HepG2 (cell line): ENCODE data around the gene ODC1. TPM values are rescaled to one million over a fixed set of nuclear protein-coding genes. Genes with fewer than 3 reads are reported as not detected.

ENCODE experiments used
- MYC ChIP-seq: sonication (generic); formaldehyde crosslinking; IDR thresholded peaks from 2 replicates; pipeline ENCODE4 v1.9.0; 2021; ENCODE audit warnings: missing genetic modification reagents, borderline replicate concordance
- NFRKB ChIP-seq: fragments of 450-650 bp; IDR thresholded peaks from 2 replicates; pipeline ENCODE4 v1.6.1; 2017
- ONECUT2 ChIP-seq: sonication (generic); formaldehyde crosslinking; IDR thresholded peaks from 2 replicates; pipeline ENCODE4 v1.4.0; 2020; ENCODE audit warnings: missing genetic modification reagents
- RBAK ChIP-seq: sonication (generic); formaldehyde crosslinking; IDR thresholded peaks from 2 replicates; pipeline ENCODE4 v1.5.1; 2020; ENCODE audit warnings: mild to moderate bottlenecking, missing genetic modification reagents
- SP5 ChIP-seq: IDR thresholded peaks from 2 replicates; pipeline ENCODE4 v1.6.1; 2016; ENCODE audit warnings: low read depth, borderline replicate concordance
- TARDBP ChIP-seq: sonication (generic); formaldehyde crosslinking; IDR thresholded peaks from 2 replicates; pipeline ENCODE4 v1.8.0; 2022; ENCODE audit warnings: mild to moderate bottlenecking, missing genetic modification reagents
- YEATS2 ChIP-seq: sonication (generic); formaldehyde crosslinking; IDR thresholded peaks from 2 replicates; pipeline ENCODE4 v1.4.0; 2020; ENCODE audit warnings: missing genetic modification reagents, borderline replicate concordance
- ZFP1 ChIP-seq: IDR thresholded peaks from 2 replicates; pipeline ENCODE4 v1.6.1; 2016
- ZNF207 ChIP-seq: fragments of 450-650 bp; IDR thresholded peaks from 2 replicates; pipeline ENCODE4 v1.6.1; 2016; ENCODE audit warnings: antibody characterized with exemption, borderline replicate concordance
- ZNF501 ChIP-seq: sonication (generic); formaldehyde crosslinking; IDR thresholded peaks from 2 replicates; pipeline ENCODE4 v1.5.1; 2020; ENCODE audit warnings: mild to moderate bottlenecking, moderate library complexity, missing genetic modification reagents
- ZNF619 ChIP-seq: sonication (generic); formaldehyde crosslinking; IDR thresholded peaks from 2 replicates; pipeline ENCODE4 v1.4.0; 2020; ENCODE audit warnings: mild to moderate bottlenecking, missing genetic modification reagents
- ZNF747 ChIP-seq: sonication (generic); formaldehyde crosslinking; IDR thresholded peaks from 2 replicates; pipeline ENCODE4 v1.8.1; 2023; ENCODE audit warnings: missing genetic modification reagents, mild to moderate bottlenecking, borderline replicate concordance
- ZNF792 ChIP-seq: IDR thresholded peaks from 2 replicates; pipeline ENCODE4 v1.6.1; 2016
- polyA plus RNA-seq, 8 experiments: library from polyadenylated mRNA; depleted of rRNA in 3 of 8; stranded (reverse) in 7 of 8; unstranded in 1 of 8; fragments of >200 nt; fragmentation: Illumina TruSeq in 4 of 8; extraction: Trizol in 4 of 8; gene quantifications; 2 replicates each; pipeline versions ENCODE4 v1.2.1 to v1.2.3, GENCODE V29; 2011 to 2016; ENCODE audit warnings: low read depth in 4 of 8, missing spikeins in 1 of 8, mixed read lengths in 1 of 8; ENCODE audit not compliant: insufficient read depth in 1 of 8
- total RNA-seq, 5 experiments: library from RNA; depleted of rRNA; stranded (reverse); fragments of >200 nt; fragmentation: Illumina TruSeq; extraction: Trizol; gene quantifications; 2 replicates each; pipeline ENCODE4 v1.2.3, GENCODE V29; 2016; ENCODE audit warnings: low read depth in 1 of 5
- TF ChIP-seq, protein P1 (sequence below): sonication (generic); formaldehyde crosslinking; IDR thresholded peaks from 2 replicates; pipeline ENCODE4 v1.8.0; 2022; ENCODE audit warnings: mild to moderate bottlenecking, missing genetic modification reagents; ENCODE audit not compliant: insufficient replicate concordance
- TF ChIP-seq, protein P2 (sequence below), 2 experiments: fragments of 450-650 bp in 1 of 2; sonication (generic) in 1 of 2; formaldehyde crosslinking in 1 of 2; IDR thresholded peaks; 2 replicates each; pipeline versions ENCODE4 v1.6.1 to v1.8.0; 2016 to 2022; ENCODE audit warnings: antibody characterized with exemption in 1 of 2, mild to moderate bottlenecking in 1 of 2, missing genetic modification reagents in 1 of 2
- TF ChIP-seq, protein P3 (sequence below): sonication (generic); formaldehyde crosslinking; IDR thresholded peaks from 2 replicates; pipeline ENCODE4 v1.9.0; 2022; ENCODE audit warnings: low read depth, missing genetic modification reagents

ODC1 gene
- total and polyA plus RNA-seq, 2 of the 13 experiments (the other 11 are each of a cell fraction or from before 2014, with no cell fraction given) = 142 to 371 TPM

DNA sequence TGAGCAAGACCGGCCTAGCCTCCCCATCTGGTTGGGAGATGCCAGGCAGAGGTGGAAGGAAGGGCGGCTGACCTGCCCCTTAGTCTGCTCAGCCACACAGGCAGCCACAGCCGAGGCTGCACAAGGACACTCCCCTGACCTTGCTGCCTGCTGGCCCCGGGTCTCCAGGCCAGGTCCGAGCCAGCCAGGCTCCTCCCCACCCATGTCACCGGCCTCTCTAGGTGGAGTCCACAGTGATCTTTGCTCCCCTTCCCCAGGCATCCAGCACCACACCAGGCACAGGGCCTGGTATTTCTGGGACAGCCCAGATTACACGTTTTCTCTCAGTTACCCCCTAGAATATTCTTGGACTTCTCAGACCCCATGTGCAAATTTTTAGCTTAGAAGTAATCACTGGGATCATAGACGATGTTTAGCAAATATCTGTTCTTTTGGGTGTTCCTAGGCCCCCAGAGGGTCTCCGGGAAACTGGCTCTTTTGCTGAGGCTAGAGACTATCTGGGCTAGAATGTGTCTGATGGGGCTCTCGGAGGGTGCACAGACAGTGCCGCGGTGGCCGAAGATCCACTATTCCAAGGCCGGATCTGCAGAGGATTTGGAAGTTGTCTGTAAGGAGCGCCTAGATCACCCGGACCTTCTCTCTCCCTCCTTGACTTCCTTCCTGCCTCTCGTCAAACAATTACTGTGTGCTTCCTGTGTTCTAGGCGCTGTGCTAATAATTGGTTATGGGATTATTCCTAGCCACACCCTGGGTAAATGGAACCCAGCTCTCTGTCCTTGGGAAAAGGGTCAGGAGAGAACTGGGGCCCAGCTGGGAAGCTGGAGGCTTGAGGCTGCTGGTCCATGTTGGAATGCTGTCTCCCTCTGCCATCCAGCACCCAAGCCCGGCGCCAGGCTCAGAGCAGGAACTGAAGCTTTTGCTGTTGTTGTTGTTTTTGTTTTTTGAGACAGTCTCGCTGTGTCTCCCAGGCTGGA is 46.9 kb downstream of the ODC1 start (continued):
- TF ChIP-seq, protein P1, sequence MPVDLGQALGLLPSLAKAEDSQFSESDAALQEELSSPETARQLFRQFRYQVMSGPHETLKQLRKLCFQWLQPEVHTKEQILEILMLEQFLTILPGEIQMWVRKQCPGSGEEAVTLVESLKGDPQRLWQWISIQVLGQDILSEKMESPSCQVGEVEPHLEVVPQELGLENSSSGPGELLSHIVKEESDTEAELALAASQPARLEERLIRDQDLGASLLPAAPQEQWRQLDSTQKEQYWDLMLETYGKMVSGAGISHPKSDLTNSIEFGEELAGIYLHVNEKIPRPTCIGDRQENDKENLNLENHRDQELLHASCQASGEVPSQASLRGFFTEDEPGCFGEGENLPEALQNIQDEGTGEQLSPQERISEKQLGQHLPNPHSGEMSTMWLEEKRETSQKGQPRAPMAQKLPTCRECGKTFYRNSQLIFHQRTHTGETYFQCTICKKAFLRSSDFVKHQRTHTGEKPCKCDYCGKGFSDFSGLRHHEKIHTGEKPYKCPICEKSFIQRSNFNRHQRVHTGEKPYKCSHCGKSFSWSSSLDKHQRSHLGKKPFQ (CRISPR knock-in tag) = peak; percentile 7
- TF ChIP-seq ONECUT2 (CRISPR knock-in tag) (0 out of 2 replicates have a peak, but pooled peaks have one; percentile 1), YEATS2 (CRISPR knock-in tag) (peak; percentile 27; the same call in 1 of the 2 replicates), ZNF207 (no peak), MYC (CRISPR knock-in tag) (peak; percentile 79; the same call in 1 of the 2 replicates), ZNF619 (peak; percentile 91), ZFP1 (no peak), ZNF792 (CRISPR knock-in tag) (peak; percentile 46; the same call in 1 of the 2 replicates), NFRKB (no peak), RBAK (CRISPR knock-in tag) (no peak), ZNF747 (CRISPR knock-in tag) (no peak), SP5 (peak; percentile 88), ZNF501 (CRISPR knock-in tag) (peak; percentile 88), TARDBP (CRISPR knock-in tag) (peak; percentile 65; the same call in 1 of the 2 replicates)
- TF ChIP-seq, protein P2, sequence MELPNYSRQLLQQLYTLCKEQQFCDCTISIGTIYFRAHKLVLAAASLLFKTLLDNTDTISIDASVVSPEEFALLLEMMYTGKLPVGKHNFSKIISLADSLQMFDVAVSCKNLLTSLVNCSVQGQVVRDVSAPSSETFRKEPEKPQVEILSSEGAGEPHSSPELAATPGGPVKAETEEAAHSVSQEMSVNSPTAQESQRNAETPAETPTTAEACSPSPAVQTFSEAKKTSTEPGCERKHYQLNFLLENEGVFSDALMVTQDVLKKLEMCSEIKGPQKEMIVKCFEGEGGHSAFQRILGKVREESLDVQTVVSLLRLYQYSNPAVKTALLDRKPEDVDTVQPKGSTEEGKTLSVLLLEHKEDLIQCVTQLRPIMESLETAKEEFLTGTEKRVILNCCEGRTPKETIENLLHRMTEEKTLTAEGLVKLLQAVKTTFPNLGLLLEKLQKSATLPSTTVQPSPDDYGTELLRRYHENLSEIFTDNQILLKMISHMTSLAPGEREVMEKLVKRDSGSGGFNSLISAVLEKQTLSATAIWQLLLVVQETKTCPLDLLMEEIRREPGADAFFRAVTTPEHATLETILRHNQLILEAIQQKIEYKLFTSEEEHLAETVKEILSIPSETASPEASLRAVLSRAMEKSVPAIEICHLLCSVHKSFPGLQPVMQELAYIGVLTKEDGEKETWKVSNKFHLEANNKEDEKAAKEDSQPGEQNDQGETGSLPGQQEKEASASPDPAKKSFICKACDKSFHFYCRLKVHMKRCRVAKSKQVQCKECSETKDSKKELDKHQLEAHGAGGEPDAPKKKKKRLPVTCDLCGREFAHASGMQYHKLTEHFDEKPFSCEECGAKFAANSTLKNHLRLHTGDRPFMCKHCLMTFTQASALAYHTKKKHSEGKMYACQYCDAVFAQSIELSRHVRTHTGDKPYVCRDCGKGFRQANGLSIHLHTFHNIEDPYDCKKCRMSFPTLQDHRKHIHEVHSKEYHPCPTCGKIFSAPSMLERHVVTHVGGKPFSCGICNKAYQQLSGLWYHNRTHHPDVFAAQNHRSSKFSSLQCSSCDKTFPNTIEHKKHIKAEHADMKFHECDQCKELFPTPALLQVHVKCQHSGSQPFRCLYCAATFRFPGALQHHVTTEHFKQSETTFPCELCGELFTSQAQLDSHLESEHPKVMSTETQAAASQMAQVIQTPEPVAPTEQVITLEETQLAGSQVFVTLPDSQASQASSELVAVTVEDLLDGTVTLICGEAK (IDR thresholded peaks at IDR 0.05) = no peak
- TF ChIP-seq, protein P2 (CRISPR knock-in tag; IDR thresholded peaks at IDR 0.05) = no peak; the same call in 1 of the 2 replicates
- TF ChIP-seq, protein P3, sequence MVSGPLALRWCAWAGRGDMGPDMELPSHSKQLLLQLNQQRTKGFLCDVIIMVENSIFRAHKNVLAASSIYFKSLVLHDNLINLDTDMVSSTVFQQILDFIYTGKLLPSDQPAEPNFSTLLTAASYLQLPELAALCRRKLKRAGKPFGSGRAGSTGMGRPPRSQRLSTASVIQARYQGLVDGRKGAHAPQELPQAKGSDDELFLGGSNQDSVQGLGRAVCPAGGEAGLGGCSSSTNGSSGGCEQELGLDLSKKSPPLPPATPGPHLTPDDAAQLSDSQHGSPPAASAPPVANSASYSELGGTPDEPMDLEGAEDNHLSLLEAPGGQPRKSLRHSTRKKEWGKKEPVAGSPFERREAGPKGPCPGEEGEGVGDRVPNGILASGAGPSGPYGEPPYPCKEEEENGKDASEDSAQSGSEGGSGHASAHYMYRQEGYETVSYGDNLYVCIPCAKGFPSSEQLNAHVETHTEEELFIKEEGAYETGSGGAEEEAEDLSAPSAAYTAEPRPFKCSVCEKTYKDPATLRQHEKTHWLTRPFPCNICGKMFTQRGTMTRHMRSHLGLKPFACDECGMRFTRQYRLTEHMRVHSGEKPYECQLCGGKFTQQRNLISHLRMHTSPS = peak; percentile 38
